Astrocyte (in vitro differentiated cells and primary cell): ENCODE data around the gene NR3C1. TPM values are rescaled to one million over a fixed set of nuclear protein-coding genes. Genes with fewer than 3 reads are reported as not detected.

Experiments used
- DNase-seq: peaks from one replicate; pipeline ENCODE4 v3.0.0-alpha.2; 2010; ENCODE audit warnings: low read depth
- FAIRE-seq: peaks from 2 replicates; lab custom pipeline; 2011; peaks lifted over from hg19 to GRCh38; lab: Jason Lieb, UNC
- H2AFZ ChIP-seq: 2 replicates; pipeline ENCODE4 v1.6.0; 2012; ENCODE audit warnings: low read depth, low read length, inconsistent platforms
- H3K27ac ChIP-seq: 2 replicates; pipeline ENCODE4 v1.5.1; 2011; ENCODE audit warnings: low read depth, low read length, inconsistent platforms
- H3K27me3 ChIP-seq: 2 replicates; pipeline ENCODE4 v1.6.0; 2011; ENCODE audit warnings: low read length, inconsistent platforms; ENCODE audit not compliant: insufficient read depth
- H3K36me3 ChIP-seq: 2 replicates; pipeline ENCODE4 v1.5.1; 2011; ENCODE audit warnings: low read length, inconsistent platforms; ENCODE audit not compliant: insufficient read depth
- H3K4me1 ChIP-seq: 2 replicates; pipeline ENCODE4 v1.5.1; 2011; ENCODE audit warnings: low read length, inconsistent platforms; ENCODE audit not compliant: insufficient read depth
- H3K4me2 ChIP-seq: 2 replicates; pipeline ENCODE4 v1.6.0; 2012; ENCODE audit warnings: low read length, inconsistent platforms
- H3K4me3 ChIP-seq: 2 replicates; pipeline ENCODE4 v1.5.1; 2011; ENCODE audit warnings: low read depth, mild to moderate bottlenecking, low read length, inconsistent platforms; ENCODE audit not compliant: insufficient read depth
- H3K79me2 ChIP-seq: 2 replicates; pipeline ENCODE4 v1.6.0; 2012; ENCODE audit warnings: mild to moderate bottlenecking, low read length, inconsistent platforms; ENCODE audit not compliant: insufficient read depth
- H3K9ac ChIP-seq: 2 replicates; pipeline ENCODE4 v1.6.0; 2012; ENCODE audit warnings: mild to moderate bottlenecking, low read length, inconsistent platforms
- H3K9me3 ChIP-seq: 2 replicates; pipeline ENCODE4 v1.5.1; 2012; ENCODE audit warnings: low read depth, mild to moderate bottlenecking, low read length, inconsistent platforms; ENCODE audit not compliant: insufficient read depth
- H4K20me1 ChIP-seq: 2 replicates; pipeline ENCODE4 v1.6.0; 2012; ENCODE audit warnings: low read length, inconsistent platforms; ENCODE audit not compliant: insufficient read depth
- H3K27ac Mint-ChIP-seq: one replicate; pipeline ENCODE4 v1.8.0; 2021; ENCODE audit warnings: mild to moderate bottlenecking, mixed read lengths; ENCODE audit not compliant: unreplicated experiment
- H3K27me3 Mint-ChIP-seq: one replicate; pipeline ENCODE4 v1.8.0; 2021; ENCODE audit warnings: low read depth, mixed read lengths; ENCODE audit not compliant: unreplicated experiment
- H3K36me3 Mint-ChIP-seq: one replicate; pipeline ENCODE4 v1.8.0; 2021; ENCODE audit warnings: low read depth, mixed read lengths; ENCODE audit not compliant: unreplicated experiment
- H3K4me1 Mint-ChIP-seq: one replicate; pipeline ENCODE4 v1.8.0; 2021; ENCODE audit warnings: low read depth, mixed read lengths; ENCODE audit not compliant: unreplicated experiment
- H3K4me3 Mint-ChIP-seq: one replicate; pipeline ENCODE4 v1.8.0; 2021; ENCODE audit warnings: mild to moderate bottlenecking, moderate library complexity, mixed read lengths; ENCODE audit not compliant: unreplicated experiment
- H3K9me3 Mint-ChIP-seq: one replicate; pipeline ENCODE4 v1.8.0; 2021; ENCODE audit warnings: mild to moderate bottlenecking, mixed read lengths; ENCODE audit not compliant: unreplicated experiment
- EZH2 ChIP-seq: IDR thresholded peaks from 2 replicates; pipeline ENCODE4 v1.6.1; 2012; ENCODE audit warnings: mild to moderate bottlenecking, low read length, inconsistent platforms; ENCODE audit not compliant: insufficient read depth
- total RNA-seq: library from RNA; stranded (reverse); gene quantifications from 2 replicates; pipeline ENCODE4 v1.2.1, GENCODE V29; 2021
- TF ChIP-seq, protein P1 (sequence below): IDR thresholded peaks from 2 replicates; pipeline ENCODE4 v1.5.1; 2011; ENCODE audit warnings: low read depth, mild to moderate bottlenecking, inconsistent platforms, low read length, moderate library complexity; ENCODE audit not compliant: insufficient read depth

NR3C1 gene
- total RNA-seq, 1 donor from 2014 or later: 35.4 TPM

DNA sequence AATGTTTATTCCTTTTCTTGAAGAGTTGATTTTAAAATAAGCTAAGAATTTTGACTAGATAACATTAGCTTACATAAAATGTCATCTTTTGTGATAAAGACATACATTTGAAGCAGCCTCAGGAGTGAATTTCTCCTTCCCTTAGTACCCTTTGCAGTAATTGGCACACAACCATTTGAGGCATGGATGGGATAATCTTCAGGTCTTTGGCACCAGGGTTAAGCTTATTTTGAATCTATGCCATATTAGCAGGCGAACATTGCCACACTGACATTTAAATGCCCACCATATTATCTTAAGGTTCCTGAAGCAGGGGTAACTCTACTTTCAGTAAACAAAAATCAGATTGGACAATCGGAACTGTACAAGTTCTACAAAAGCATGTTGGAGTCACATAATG, 126.0 kb downstream of the NR3C1 start:
- no peaks in the 10 kb centered on the region for H3K79me2 ChIP-seq
- H3K4me1 ChIP-seq: peaks cover 3% of the 10 kb centered on the region
- Mint-ChIP-seq H3K4me3 (no peak overlapping the region), H3K36me3 (no peaks in the 10 kb centered on the region), H3K9me3 (no peaks in the 10 kb centered on the region), H3K27me3 (no peaks in the 10 kb centered on the region), H3K4me1 (no peaks in the 10 kb centered on the region), H3K27ac (no peak overlapping the region)
- FAIRE-seq: no peak
- H3K27me3 ChIP-seq: no peaks in the 10 kb centered on the region
- peaks cover 3% of the 10 kb centered on the region for H3K36me3 ChIP-seq
- H3K4me2 ChIP-seq: no peak overlapping the region
- H3K4me3 ChIP-seq: no peak overlapping the region
- H3K9me3 ChIP-seq: no peaks in the 10 kb centered on the region
- H3K9ac ChIP-seq: no peak overlapping the region
- no peak overlapping the region for H2AFZ ChIP-seq
- H4K20me1 ChIP-seq: no peaks in the 10 kb centered on the region
- TF ChIP-seq, protein P1, sequence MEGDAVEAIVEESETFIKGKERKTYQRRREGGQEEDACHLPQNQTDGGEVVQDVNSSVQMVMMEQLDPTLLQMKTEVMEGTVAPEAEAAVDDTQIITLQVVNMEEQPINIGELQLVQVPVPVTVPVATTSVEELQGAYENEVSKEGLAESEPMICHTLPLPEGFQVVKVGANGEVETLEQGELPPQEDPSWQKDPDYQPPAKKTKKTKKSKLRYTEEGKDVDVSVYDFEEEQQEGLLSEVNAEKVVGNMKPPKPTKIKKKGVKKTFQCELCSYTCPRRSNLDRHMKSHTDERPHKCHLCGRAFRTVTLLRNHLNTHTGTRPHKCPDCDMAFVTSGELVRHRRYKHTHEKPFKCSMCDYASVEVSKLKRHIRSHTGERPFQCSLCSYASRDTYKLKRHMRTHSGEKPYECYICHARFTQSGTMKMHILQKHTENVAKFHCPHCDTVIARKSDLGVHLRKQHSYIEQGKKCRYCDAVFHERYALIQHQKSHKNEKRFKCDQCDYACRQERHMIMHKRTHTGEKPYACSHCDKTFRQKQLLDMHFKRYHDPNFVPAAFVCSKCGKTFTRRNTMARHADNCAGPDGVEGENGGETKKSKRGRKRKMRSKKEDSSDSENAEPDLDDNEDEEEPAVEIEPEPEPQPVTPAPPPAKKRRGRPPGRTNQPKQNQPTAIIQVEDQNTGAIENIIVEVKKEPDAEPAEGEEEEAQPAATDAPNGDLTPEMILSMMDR: no peak
- TF ChIP-seq EZH2: no peak
- H3K27ac ChIP-seq: no peak overlapping the region
- no peak for DNase-seq

DNA sequence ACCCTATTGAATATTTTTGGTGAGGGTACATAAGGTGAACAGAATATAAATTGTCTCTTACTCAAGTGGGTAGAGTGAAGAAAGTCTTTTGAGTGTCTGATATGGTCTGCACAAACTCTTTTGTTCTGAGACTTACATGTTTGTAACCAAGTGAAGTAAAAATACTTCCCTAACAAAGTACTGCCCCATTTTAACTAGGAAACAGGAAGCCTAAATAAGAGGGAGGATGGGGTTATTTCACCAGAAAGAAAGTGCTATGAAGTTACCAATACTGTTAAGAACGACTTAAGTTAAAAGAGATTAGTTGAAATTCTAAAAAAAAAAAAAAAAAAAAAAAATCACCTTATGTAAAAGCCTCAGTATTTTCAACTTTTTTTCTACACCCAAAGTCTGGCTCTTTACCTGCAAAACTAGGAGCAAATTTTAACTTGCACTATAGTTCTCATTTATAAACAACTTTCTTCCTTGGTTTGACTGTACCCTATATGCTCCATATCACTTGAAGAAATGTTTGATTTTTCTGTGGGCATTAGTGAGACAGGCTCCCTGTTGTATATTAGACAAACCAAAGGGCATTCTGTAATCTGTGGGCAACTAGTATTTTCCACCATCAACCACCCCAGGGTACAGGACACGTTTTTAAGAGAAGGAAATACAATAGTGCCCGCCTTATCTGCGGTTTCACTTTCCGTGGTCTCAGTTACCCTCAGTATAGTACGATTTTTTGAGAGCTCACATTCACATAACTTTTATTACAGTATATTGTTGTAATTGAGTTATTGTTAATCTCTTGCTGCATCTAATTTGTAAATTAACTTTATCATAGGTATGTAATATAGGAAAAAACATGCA, 127.7 kb downstream of the NR3C1 start:
- DNase-seq (no peak), FAIRE-seq (no peak)
- no peaks in the 10 kb centered on the region for H3K9me3 ChIP-seq
- H3K4me1 ChIP-seq: peaks cover 3% of the 10 kb centered on the region
- no peaks in the 10 kb centered on the region for H3K9me3 Mint-ChIP-seq
- TF ChIP-seq EZH2: no peak
- TF ChIP-seq, protein P1: no peak
- no peak overlapping the region for H3K4me2 ChIP-seq
- no peaks in the 10 kb centered on the region for H3K79me2 ChIP-seq
- H3K27ac ChIP-seq: no peak overlapping the region
- no peaks in the 10 kb centered on the region for H4K20me1 ChIP-seq
- no peak overlapping the region for H3K9ac ChIP-seq
- H3K4me3 ChIP-seq: no peak overlapping the region
- H3K36me3 Mint-ChIP-seq: no peaks in the 10 kb centered on the region
- H3K36me3 ChIP-seq: peaks cover 3% of the 10 kb centered on the region
- H3K27me3 ChIP-seq: no peaks in the 10 kb centered on the region
- H3K27ac Mint-ChIP-seq: no peak overlapping the region
- H3K4me1 Mint-ChIP-seq: no peaks in the 10 kb centered on the region
- no peaks in the 10 kb centered on the region for H3K27me3 Mint-ChIP-seq
- no peak overlapping the region for H3K4me3 Mint-ChIP-seq
- H2AFZ ChIP-seq: no peak overlapping the region

DNA sequence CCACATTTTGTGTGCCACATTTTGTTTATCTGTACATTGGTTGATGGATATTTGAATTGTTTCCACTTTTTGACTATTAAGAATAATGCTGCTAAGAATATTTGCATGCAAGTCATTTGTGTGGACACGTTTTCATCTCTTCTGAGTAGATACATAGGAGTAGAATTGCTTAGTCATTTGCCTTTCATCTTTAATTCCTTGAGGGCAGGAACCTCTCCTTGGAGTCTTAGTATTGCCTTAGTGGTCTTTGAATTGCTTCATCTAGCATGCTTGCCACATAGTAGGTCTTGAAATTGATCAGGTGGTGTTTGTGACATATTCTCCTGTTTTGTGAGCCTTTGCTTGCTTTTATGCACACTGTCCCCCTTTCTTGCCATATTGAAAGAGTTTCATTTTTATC, 128.5 kb downstream of the NR3C1 start:
- H3K27me3 ChIP-seq: no peaks in the 10 kb centered on the region
- H3K36me3 ChIP-seq: peaks cover 3% of the 10 kb centered on the region
- no peak overlapping the region for H3K27ac Mint-ChIP-seq
- H3K4me3 Mint-ChIP-seq: no peak overlapping the region
- no peak overlapping the region for H3K27ac ChIP-seq
- H2AFZ ChIP-seq: no peak overlapping the region
- no peak for FAIRE-seq
- no peaks in the 10 kb centered on the region for H3K4me1 Mint-ChIP-seq
- no peaks in the 10 kb centered on the region for H3K9me3 Mint-ChIP-seq
- no peaks in the 10 kb centered on the region for H3K79me2 ChIP-seq
- no peak overlapping the region for H3K9ac ChIP-seq
- H4K20me1 ChIP-seq: no peaks in the 10 kb centered on the region
- H3K4me2 ChIP-seq: no peak overlapping the region
- DNase-seq: no peak
- H3K4me3 ChIP-seq: no peak overlapping the region
- no peaks in the 10 kb centered on the region for H3K9me3 ChIP-seq
- H3K36me3 Mint-ChIP-seq: no peaks in the 10 kb centered on the region
- no peaks in the 10 kb centered on the region for H3K27me3 Mint-ChIP-seq
- TF ChIP-seq, protein P1: no peak
- no peak for TF ChIP-seq EZH2
- H3K4me1 ChIP-seq: peaks cover 3% of the 10 kb centered on the region
